HG03196 (cell line): ENCODE results near the gene SLC31A2.
"Not testable (repeated sequence)": the region's sequence is repeated elsewhere in the genome, so short reads cannot be mapped to it uniquely, and the experiment has no call there.

Experiments used
- ATAC-seq: cut with Tn5 transposase; IDR thresholded peaks from one replicate; pipeline ENCODE4 v1.9.1; 2021; ENCODE audit not compliant: unreplicated experiment

SLC31A2 gene

GRCh38 chr9:113150670-113151611 is at the start of gene SLC31A2:
TSS of gene SLC31A2 (plus strand) at chr9:113151007. CDS start at chr9:113151075, 68 bp downstream.
- ATAC-seq: peak; percentile 92

GRCh38 chr9:113105345-113105744 is 45.5 kb upstream of the SLC31A2 start:
- not testable (repeated sequence) for ATAC-seq

- ATAC-seq: peak; percentile 51
Measured at GRCh38 chr9:113111065-113111951, 39.5 kb upstream of the SLC31A2 start.

- peak; percentile 64 for ATAC-seq
Measured at GRCh38 chr9:113112706-113113510, 37.9 kb upstream of the SLC31A2 start.

GRCh38 chr9:113118829-113119228 is 32.0 kb upstream of the SLC31A2 start:
- ATAC-seq: not testable (repeated sequence)

- ATAC-seq: no peak
Measured at GRCh38 chr9:113125386-113126035, 25.3 kb upstream of the SLC31A2 start.

GRCh38 chr9:113129466-113129865 is 21.3 kb upstream of the SLC31A2 start:
- no peak for ATAC-seq

- ATAC-seq: no peak
Measured at GRCh38 chr9:113129884-113130283, 20.9 kb upstream of the SLC31A2 start.

GRCh38 chr9:113131689-113132151 is 19.1 kb upstream of the SLC31A2 start:
- no peak for ATAC-seq

GRCh38 chr9:113137196-113138168 is 13.3 kb upstream of the SLC31A2 start:
- ATAC-seq: no peak

GRCh38 chr9:113138760-113139159 is 12.0 kb upstream of the SLC31A2 start:
- ATAC-seq: no peak

GRCh38 chr9:113139225-113139829 is 11.5 kb upstream of the SLC31A2 start:
- no peak for ATAC-seq

- ATAC-seq: no peak
Measured at GRCh38 chr9:113139953-113140352, 10.9 kb upstream of the SLC31A2 start.

- ATAC-seq: not testable (repeated sequence)
Measured at GRCh38 chr9:113140896-113141295, 9.9 kb upstream of the SLC31A2 start.

GRCh38 chr9:113143432-113144227 is 7.2 kb upstream of the SLC31A2 start:
- ATAC-seq: no peak

- no peak for ATAC-seq
Measured at GRCh38 chr9:113148372-113148705, 2.5 kb upstream of the SLC31A2 start.

GRCh38 chr9:113148781-113149510 is 1.9 kb upstream of the SLC31A2 start:
- ATAC-seq: no peak
